Brain microvascular endothelial cell (primary cell): ENCODE results near the gene EOLA2.

Experiments
- DNase-seq: peaks from one replicate; pipeline ENCODE4 v3.0.0-alpha.2; 2020
- H3K27ac ChIP-seq: fragments of 250-450 bp; sonication (Bioruptor Pico); 2 replicates; pipeline ENCODE4 v1.5.1; 2020; ENCODE audit warnings: mild to moderate bottlenecking, moderate library complexity
- H3K27me3 ChIP-seq: fragments of 250-450 bp; sonication (Bioruptor Pico); replicated peaks from 2 replicates; pipeline ENCODE4 v1.5.1; 2020; ENCODE audit warnings: mild to moderate bottlenecking
- H3K36me3 ChIP-seq: fragments of 250-450 bp; sonication (Bioruptor Pico); replicated peaks from 2 replicates; pipeline ENCODE4 v1.5.1; 2020; ENCODE audit warnings: mild to moderate bottlenecking
- H3K4me3 ChIP-seq: 2 replicates; pipeline ENCODE4 v1.5.1; 2011; ENCODE audit warnings: low read depth, mild to moderate bottlenecking, control low read depth, low read length, moderate library complexity
- in situ Hi-C: cut with HindIII; loops from 2 replicates; pipeline ENCODE4 v1.10.0; 2017; ENCODE audit warnings: low sequenced_read_pairs, low pct_ligation_motif_present
- TF ChIP-seq, protein P1 (sequence below): IDR thresholded peaks from 2 replicates; pipeline ENCODE4 v1.5.1; 2011; ENCODE audit warnings: low read depth, mild to moderate bottlenecking, moderate library complexity, low read length, control low read depth, inconsistent platforms; ENCODE audit errors: missing control alignments

Gene EOLA2

DNA sequence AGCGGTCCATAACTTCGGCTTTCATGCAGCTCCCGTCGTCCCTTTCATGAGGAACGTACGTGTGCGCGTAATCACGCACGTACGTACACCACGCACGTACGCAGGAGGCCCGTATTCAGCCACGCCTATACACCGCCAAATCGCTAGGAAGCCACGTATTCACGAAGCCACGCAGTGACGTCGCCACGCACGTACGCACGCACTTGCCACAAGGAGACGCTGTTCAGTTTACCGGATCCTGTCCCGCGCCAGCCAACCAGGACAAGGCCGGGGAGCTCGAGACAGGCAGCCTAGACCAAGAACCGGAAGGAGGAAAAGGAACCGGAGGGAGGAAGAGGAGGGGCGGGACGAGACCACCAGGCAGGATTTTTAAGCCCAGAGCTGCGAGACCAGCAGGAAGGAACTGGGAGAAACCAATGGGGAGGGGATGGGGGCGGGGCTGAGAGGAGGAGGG is at the start of gene EOLA2:
Gene EOLA2 (minus strand): TSS at position 65 of the 454 bp plus-strand sequence. CDS start 4,617 bp downstream, outside the sequence.
- TF ChIP-seq, protein P1, sequence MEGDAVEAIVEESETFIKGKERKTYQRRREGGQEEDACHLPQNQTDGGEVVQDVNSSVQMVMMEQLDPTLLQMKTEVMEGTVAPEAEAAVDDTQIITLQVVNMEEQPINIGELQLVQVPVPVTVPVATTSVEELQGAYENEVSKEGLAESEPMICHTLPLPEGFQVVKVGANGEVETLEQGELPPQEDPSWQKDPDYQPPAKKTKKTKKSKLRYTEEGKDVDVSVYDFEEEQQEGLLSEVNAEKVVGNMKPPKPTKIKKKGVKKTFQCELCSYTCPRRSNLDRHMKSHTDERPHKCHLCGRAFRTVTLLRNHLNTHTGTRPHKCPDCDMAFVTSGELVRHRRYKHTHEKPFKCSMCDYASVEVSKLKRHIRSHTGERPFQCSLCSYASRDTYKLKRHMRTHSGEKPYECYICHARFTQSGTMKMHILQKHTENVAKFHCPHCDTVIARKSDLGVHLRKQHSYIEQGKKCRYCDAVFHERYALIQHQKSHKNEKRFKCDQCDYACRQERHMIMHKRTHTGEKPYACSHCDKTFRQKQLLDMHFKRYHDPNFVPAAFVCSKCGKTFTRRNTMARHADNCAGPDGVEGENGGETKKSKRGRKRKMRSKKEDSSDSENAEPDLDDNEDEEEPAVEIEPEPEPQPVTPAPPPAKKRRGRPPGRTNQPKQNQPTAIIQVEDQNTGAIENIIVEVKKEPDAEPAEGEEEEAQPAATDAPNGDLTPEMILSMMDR = peak; percentile 64
- in situ Hi-C loops = no loop called here
- no peaks in the 10 kb centered on the region for H3K36me3 ChIP-seq
- DNase-seq = peak; percentile 96
- H3K27ac ChIP-seq = peak within 1 kb of the TSS; percentile 75
- peak within 1 kb of the TSS; percentile 82 for H3K4me3 ChIP-seq
- no peaks in the 10 kb centered on the region for H3K27me3 ChIP-seq

DNA sequence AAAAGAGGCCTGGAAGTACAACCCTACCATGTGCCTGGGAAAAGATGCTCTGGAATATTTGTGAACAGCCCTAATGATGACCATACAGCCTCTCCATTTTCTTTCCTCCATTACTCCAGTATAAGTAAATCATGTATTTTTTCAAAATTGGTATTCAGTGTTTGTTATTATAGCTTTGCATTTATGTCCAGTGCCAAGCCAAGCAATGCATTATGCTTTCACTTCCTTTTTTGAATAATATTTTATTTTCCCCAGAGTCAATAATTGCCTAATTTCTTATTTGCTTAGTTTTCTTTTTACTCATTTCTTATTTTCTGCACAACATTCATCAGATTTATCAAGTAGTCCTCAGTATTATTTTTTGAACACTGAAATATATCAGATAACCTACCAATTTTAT is 49.3 kb upstream of the EOLA2 start:
- DNase-seq = no peak
- TF ChIP-seq, protein P1 = no peak
- Histone ChIP-seq H3K4me3 (no peak overlapping the region), H3K36me3 (no peaks in the 10 kb centered on the region), H3K27me3 (no peaks in the 10 kb centered on the region), H3K27ac (no peak overlapping the region)
- in situ Hi-C loops = no loop called here

DNA sequence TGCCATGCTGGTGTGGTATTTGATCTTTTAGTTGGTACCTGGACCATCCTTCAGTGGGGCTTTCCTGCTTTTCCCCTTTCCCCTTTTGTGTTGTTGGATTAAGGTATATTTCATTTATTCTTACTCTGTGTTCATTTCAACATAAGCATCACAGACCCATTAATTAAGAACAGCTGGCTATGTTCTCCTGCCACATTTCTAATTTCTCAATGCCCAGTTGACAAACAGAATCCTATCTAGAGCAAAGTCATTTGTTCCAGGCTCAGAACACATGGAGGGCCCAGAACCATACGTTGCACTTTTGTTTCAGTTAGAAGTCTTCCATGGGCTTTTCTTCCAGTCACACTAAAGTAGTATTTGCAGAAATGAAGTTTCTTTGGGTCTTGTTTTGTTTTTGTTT is 46.1 kb upstream of the EOLA2 start:
- in situ Hi-C loops = no loop called here
- no peaks in the 10 kb centered on the region for H3K36me3 ChIP-seq
- no peak overlapping the region for H3K27ac ChIP-seq
- TF ChIP-seq, protein P1 = no peak
- no peaks in the 10 kb centered on the region for H3K27me3 ChIP-seq
- no peak overlapping the region for H3K4me3 ChIP-seq
- DNase-seq = no peak

DNA sequence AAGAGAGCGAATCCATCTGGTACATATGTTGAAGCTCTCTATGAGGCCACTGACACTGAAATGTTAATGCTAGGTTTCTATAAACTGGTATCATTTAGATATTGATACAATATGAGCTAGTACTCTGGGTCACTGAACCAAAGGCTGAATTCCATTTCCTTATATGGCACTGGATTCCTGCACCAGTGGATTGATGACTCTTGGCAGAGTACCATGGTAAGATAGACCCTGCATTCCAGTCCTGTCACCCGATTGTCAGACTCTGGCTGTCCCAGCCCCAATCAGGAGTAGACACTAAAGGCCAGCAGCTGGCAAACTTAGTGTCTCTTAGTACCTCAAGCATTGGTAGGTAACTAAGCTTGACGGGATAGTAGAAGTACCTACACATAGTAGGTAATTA is 44.0 kb upstream of the EOLA2 start:
- no peak for DNase-seq
- H3K36me3 ChIP-seq = no peaks in the 10 kb centered on the region
- in situ Hi-C loops = no loop called here
- TF ChIP-seq, protein P1 = no peak
- H3K27ac ChIP-seq = no peak overlapping the region
- H3K27me3 ChIP-seq = no peaks in the 10 kb centered on the region
- H3K4me3 ChIP-seq = no peak overlapping the region

DNA sequence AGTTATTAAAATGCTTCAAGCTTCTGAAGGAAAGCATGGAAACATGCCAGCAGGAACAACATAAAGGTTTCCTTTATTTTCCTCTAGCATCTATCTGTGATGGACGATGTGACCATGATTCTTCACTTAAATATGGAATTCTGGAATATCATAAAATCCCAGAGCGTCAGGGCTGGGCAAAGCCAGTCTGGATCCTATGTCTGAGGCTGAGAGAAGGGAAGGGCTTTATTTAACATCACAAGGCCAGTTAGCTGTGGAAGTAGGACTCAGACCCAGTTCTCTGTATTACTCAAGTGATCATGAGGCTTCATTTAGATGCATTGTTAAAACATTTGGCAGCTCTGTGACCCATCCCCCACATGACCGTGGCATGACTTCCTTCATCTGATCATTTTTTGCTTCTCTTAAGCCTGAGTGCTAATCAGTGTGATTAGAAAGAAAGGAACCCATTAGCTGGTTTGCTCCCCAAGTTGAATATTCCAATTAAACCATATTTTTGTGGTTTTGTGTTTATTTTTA is 40.9 kb upstream of the EOLA2 start:
- no peaks in the 10 kb centered on the region for H3K27me3 ChIP-seq
- TF ChIP-seq, protein P1 = no peak
- in situ Hi-C loops = no loop called here
- DNase-seq = no peak
- no peaks in the 10 kb centered on the region for H3K36me3 ChIP-seq
- H3K27ac ChIP-seq = no peak overlapping the region
- no peak overlapping the region for H3K4me3 ChIP-seq
